Measurements from ENCODE around the gene VPS33B.
A peak's percentile ranks its signal among the peaks of the same experiment; 100 is the strongest.
"Not testable (repeated sequence)": the region's sequence is repeated elsewhere in the genome, so short reads cannot be mapped to it uniquely, and the experiment has no call there.

The VPS33B gene

DNA sequence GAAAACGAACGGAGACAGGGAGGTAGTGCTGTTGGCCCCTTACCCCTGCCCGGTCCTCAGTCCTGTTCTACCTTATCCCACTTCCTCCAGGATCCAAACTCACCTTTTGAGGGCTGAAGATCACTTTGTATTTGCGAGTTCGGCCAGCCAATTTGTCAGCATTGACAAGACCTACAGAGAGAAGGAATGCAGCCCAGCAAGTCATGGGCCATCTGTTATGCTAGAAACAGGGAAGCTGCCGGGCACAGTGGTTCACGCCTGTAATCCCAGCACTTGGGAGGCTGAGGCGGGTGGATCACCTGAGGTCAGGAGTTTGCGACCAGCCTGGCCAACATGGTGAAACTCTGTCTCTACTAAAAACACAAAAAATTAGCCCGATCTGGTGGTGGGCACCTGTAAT is 8.7 kb downstream of the VPS33B start:
- not testable (repeated sequence) for H3K4me1 Mint-ChIP-seq (ENCODE audit: low read depth); H3K27ac Mint-ChIP-seq; H3K27me3 Mint-ChIP-seq (ENCODE audit: low read depth); H3K9me3 Mint-ChIP-seq; H3K4me3 Mint-ChIP-seq; DNase-seq (ENCODE audit: low spot score)
- H3K36me3 Mint-ChIP-seq (ENCODE audit: low read depth) = peaks cover 25% of the 10 kb centered on the region

DNA sequence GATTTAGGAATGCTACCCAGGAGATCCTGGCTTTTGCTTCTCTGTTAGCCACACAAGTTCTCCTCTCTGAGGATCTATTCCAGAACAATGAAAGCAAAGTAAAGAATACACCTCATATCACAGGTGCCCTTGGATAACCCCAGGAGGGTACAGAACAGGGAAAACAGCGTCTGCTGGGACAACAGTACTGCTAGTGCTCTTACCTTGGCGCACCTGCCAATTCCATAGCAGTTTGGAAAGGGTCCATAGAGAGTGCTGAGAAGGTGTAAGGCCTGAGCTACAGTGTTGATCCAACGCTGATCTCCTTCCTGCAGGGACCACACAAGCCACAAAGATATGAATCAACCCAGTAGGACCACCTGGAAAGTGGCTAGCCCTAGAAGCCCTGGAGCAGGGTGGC is 15.1 kb downstream of the VPS33B start:
- peaks cover 30% of the 10 kb centered on the region for H3K36me3 Mint-ChIP-seq (ENCODE audit: low read depth)
- no peaks in the 10 kb centered on the region for H3K4me1 Mint-ChIP-seq (ENCODE audit: low read depth)
- no peak overlapping the region for H3K4me3 Mint-ChIP-seq
- H3K9me3 Mint-ChIP-seq = no peaks in the 10 kb centered on the region
- no peak overlapping the region for H3K27ac Mint-ChIP-seq
- DNase-seq (ENCODE audit: low spot score) = no peak
- H3K27me3 Mint-ChIP-seq (ENCODE audit: low read depth) = no peaks in the 10 kb centered on the region

DNA sequence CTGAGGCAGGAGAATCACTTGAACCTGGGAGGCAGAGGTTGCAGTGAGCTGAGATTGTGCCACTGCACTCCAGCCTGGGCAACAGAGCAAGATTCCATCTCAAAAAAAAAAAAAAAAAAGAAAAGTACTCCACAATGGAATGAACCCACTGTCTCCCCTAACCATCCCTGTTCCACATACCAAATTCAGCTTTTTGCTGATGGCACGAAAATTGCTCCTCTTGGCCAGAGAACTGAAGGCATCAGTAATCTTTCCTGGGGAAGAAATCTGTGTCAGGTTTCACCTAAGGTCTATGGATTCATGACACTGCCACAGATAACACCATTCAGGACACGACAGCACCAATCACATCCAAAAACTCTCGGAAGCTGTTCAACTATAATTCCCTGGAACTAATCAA is 21.2 kb downstream of the VPS33B start:
- Mint-ChIP-seq H3K27me3 (ENCODE audit: low read depth) (no peaks in the 10 kb centered on the region), H3K9me3 (no peaks in the 10 kb centered on the region), H3K4me1 (ENCODE audit: low read depth) (peaks cover under 1% of the 10 kb centered on the region), H3K4me3 (no peak overlapping the region), H3K36me3 (ENCODE audit: low read depth) (peaks cover 57% of the 10 kb centered on the region), H3K27ac (no peak overlapping the region)
- DNase-seq (ENCODE audit: low spot score) = no peak

DNA sequence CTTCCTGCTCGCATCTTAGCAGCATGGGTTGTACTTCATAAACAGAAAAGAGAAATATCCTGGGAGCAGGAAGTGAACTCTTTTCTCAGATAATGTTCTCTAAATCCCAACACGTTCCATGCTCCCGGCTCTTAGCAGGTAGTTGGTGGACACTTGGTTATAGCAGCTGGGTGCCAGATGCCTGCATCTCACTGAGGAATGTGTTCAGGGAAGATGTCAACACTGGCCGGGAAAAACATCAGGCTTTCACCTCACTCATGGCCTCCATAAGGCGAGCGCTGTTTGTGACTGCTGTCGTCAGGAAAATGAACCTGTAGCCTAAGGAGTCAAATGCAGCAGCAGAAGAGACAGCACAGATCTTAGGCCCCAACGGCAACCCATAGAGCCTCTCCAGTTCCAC is 23.7 kb downstream of the VPS33B start:
- H3K9me3 Mint-ChIP-seq = no peaks in the 10 kb centered on the region
- H3K4me1 Mint-ChIP-seq (ENCODE audit: low read depth) = peaks cover 9% of the 10 kb centered on the region
- no peak overlapping the region for H3K4me3 Mint-ChIP-seq
- peaks cover 51% of the 10 kb centered on the region for H3K36me3 Mint-ChIP-seq (ENCODE audit: low read depth)
- DNase-seq (ENCODE audit: low spot score) = no peak
- H3K27ac Mint-ChIP-seq = no peak overlapping the region
- H3K27me3 Mint-ChIP-seq (ENCODE audit: low read depth) = no peaks in the 10 kb centered on the region

DNA sequence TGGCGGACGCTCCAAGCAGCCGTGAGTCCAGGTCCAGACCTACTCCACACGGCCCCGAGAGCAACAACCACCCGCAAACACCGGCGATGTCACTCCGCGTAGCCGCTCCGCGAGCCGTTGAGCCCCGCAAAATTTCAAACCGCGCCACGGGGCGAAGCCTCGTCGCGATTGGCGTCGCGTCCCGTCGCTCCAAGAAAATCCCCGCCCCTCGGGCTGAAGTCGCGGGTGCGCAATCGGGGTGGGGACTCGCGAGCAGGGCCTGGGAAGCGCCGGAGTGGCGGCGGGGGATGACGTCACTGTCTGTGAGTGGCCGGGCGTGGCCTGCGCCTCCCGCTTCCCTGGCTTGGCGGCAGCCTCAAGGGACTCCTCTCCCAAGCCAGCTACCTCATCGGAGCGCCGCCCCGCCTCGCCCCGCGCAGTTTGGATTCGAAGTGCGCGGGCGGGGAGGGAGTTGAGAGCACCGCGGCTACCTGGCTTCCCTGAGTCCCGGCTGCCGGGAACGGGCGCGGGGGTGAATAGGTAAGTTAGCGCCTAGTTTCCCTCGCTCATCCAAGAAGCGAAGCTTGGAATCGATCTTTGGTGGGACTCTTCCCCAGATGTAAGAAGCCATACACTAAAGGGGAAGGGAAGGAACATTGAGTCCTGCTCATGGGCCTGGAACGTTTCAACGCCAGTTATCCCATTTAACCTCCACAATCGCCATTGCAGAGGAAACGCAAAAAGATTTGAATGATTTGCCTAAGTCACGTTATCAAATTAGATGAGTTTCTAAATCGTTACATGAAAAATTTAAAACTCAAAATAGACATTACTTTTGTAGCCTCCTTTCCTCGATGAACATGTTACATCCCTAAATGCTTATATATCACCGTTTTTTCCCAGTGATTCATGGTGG is 27.7 kb downstream of the VPS33B start, which contains the start of gene PRC1:
PRC1 (minus strand) TSS at position 119 of the 895 bp plus-strand sequence; CDS start at position 1, 118 bp downstream.
- H3K9me3 Mint-ChIP-seq = no peaks in the 10 kb centered on the region
- peaks cover 50% of the 10 kb centered on the region for H3K36me3 Mint-ChIP-seq (ENCODE audit: low read depth)
- DNase-seq (ENCODE audit: low spot score) = peak; percentile 99

DNA sequence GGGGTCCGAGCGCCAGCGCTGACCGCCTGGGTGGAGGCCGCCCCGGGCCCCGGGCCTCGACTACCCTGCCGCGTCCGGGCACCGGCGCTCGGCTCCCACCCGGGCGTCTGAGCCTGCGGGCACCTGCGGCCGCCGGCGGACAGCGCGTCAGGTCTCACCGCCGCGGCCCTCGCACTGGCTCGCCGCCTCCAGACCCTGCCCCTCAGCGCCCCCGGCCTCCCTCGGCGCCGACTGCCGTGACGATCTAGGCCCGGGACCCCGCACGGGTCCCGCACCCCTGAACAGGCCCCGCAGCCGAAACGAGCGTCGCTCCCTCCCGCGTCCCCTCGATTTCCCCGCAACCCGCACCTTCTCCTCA is 28.4 kb downstream of the VPS33B start:
- Mint-ChIP-seq H3K27ac (peak overlapping the region; percentile 100), H3K4me1 (ENCODE audit: low read depth) (peaks cover 33% of the 10 kb centered on the region)
- DNase-seq (ENCODE audit: low spot score) = no peak

More for the DNA sequence above, 27.7 kb downstream of the VPS33B start, which contains the start of gene PRC1:
- Mint-ChIP-seq H3K4me3 (peak within 1 kb of the TSS; percentile 100), H3K27ac (peak within 1 kb of the TSS; percentile 100), H3K27me3 (ENCODE audit: low read depth) (no peaks in the 10 kb centered on the region), H3K4me1 (ENCODE audit: low read depth) (peaks cover 31% of the 10 kb centered on the region)

DNA sequence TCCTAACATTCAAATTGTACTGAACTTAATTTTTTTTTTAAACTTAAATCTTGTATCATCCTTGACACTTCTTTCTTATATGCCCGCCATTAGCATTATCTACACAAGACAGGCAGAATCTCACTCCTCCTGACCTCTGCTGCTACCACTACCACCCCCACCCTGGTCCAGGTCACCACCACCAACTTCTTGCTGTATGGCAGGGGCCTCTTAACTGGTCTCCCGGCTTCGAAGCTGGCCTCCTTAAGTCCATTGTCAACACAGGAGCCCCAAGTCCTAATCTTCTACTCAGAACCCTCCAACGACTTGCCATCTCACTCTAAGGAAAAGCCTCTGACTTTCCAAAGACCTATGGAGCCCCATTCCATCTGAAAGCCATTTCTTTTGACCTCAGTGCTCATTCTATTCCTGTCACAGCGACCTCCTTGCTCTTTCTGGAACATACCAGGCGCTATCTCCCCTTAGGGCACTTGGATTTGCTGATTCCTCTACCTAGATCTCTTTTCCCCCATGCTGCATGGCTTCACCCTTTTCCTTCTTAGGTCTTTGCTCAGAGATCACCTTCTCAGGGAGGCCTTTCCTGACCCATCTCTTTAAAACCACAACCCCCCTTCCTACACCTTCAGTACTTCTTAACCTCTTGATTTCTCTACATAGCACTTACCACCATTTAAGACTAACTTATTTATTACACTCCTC is 30.7 kb downstream of the VPS33B start:
- H3K4me1 Mint-ChIP-seq (ENCODE audit: low read depth) = peaks cover 49% of the 10 kb centered on the region
- peaks cover 28% of the 10 kb centered on the region for H3K36me3 Mint-ChIP-seq (ENCODE audit: low read depth)
- peak overlapping the region; percentile 46 for H3K27ac Mint-ChIP-seq

More for the DNA sequence above, 28.4 kb downstream of the VPS33B start:
- Mint-ChIP-seq H3K4me3 (peak overlapping the region; percentile 100), H3K9me3 (no peaks in the 10 kb centered on the region), H3K27me3 (ENCODE audit: low read depth) (no peaks in the 10 kb centered on the region), H3K36me3 (ENCODE audit: low read depth) (peaks cover 46% of the 10 kb centered on the region)

DNA sequence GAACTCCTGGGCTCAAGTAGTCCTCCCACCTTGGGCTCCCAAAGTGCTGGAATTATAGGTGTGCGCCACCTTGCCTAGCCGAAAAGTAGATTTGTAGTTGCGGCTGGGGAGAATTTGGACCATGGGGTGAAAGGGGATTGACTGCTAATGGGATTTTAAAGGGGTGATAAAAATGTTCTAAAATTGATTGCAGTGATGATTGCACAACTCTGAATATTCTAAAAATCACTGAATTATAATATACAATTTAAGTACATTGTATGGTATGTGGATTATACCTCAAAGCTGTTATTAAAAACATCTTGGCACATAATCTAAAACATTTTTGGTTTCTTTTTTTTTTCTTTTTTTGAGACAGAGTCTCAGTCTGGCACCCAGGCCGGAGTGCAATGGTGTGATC is 31.9 kb downstream of the VPS33B start:
- H3K4me3 Mint-ChIP-seq = no peak overlapping the region
- DNase-seq (ENCODE audit: low spot score) = no peak
- H3K36me3 Mint-ChIP-seq (ENCODE audit: low read depth) = peaks cover 29% of the 10 kb centered on the region
- no peak overlapping the region for H3K27ac Mint-ChIP-seq
- H3K9me3 Mint-ChIP-seq = no peaks in the 10 kb centered on the region
- peaks cover 45% of the 10 kb centered on the region for H3K4me1 Mint-ChIP-seq (ENCODE audit: low read depth)
- H3K27me3 Mint-ChIP-seq (ENCODE audit: low read depth) = no peaks in the 10 kb centered on the region

More for the DNA sequence above, 30.7 kb downstream of the VPS33B start:
- Mint-ChIP-seq H3K9me3 (no peaks in the 10 kb centered on the region), H3K27me3 (ENCODE audit: low read depth) (no peaks in the 10 kb centered on the region), H3K4me3 (peak overlapping the region; percentile 38)
- no peak for DNase-seq (ENCODE audit: low spot score)

DNA sequence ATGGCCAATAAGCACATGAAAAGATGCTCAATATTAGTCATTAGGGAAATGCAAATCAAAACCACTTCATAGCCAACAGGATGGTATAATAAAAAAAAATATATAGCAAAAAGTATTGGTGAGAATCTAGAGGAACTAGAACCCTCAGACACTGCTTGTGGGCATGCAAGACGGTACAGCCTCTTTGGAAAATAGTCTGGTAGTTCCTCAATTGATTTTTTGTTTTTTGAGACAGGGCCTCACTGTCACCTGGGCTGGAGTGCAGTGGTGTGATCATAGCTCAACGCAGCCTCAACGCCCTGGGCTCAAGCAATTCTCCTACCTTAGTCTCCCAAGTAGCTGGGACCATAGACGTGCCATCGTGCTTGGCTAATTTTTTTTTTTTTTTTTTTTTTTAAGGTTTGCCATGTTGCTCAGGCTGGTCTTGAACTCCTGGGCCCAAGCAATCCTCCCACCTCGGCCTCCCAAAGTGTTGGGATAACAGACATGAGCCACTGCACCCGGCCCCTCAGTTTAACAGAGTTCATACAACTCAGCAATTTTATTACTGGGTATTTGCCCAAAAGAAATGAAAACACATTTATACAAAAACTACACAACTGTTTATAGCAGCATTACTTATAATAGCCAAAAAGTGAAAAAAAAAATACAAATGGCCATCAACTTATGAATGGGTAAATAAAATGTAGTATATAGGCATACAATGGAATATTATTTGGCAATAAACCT is 33.2 kb downstream of the VPS33B start:
- H3K27me3 Mint-ChIP-seq (ENCODE audit: low read depth) = no peaks in the 10 kb centered on the region
- peak overlapping the region; percentile 34 for H3K4me3 Mint-ChIP-seq
- peaks cover 45% of the 10 kb centered on the region for H3K4me1 Mint-ChIP-seq (ENCODE audit: low read depth)
- H3K27ac Mint-ChIP-seq = peak overlapping the region; percentile 79
- no peaks in the 10 kb centered on the region for H3K9me3 Mint-ChIP-seq
- DNase-seq (ENCODE audit: low spot score) = no peak
- H3K36me3 Mint-ChIP-seq (ENCODE audit: low read depth) = peaks cover 32% of the 10 kb centered on the region

DNA sequence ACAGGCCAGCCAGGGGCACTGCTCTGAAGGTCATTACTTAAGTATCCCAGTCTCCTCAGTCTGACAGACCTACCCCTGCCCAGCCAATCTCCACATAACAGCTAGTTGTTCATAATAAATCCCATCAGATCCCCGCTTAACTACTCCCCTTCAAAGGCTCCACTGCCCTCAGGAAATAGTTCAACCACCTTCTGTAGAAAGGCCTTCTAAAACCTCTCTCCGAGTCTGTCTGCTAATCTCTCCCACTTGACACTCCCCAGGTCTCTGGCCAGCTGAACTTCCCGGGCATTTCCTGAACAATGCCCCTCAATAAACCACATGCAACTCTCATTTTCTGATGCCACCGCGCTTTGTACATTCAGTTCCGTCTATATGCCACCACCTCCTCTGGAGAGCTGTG is 34.1 kb downstream of the VPS33B start:
- DNase-seq (ENCODE audit: low spot score) = no peak
- Mint-ChIP-seq H3K4me3 (peak overlapping the region; percentile 34), H3K27me3 (ENCODE audit: low read depth) (no peaks in the 10 kb centered on the region), H3K4me1 (ENCODE audit: low read depth) (peaks cover 47% of the 10 kb centered on the region), H3K27ac (peak overlapping the region; percentile 79), H3K9me3 (no peaks in the 10 kb centered on the region), H3K36me3 (ENCODE audit: low read depth) (peaks cover 34% of the 10 kb centered on the region)

DNA sequence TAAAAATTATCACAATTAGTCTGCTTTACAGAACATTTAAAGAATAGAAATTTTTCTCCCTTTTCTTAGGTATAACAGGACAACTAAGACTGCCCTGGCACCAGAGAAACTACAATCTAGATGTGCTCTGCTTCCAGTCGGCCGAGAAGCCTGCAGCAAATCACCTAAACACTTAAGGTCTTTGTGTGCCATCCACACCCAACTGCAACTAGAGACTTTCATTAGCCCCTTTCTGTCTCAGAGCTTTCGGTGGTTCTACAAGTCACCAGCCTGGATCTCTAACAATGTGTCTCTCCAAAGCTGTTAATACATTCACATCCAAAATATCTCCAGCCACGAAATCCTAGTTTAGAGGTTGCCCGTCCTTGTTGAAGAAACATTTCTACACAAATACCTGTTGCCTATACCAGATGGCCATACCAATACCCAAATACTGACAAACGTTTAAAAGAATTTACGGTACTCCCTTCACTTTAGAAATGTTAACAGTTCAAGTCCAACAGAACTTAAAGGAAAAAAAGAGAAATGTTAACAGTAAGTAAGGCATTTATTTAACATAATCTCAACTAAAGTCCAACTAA is 34.7 kb downstream of the VPS33B start:
- H3K4me3 Mint-ChIP-seq = peak overlapping the region; percentile 11
- H3K36me3 Mint-ChIP-seq (ENCODE audit: low read depth) = peaks cover 36% of the 10 kb centered on the region
- peaks cover 50% of the 10 kb centered on the region for H3K4me1 Mint-ChIP-seq (ENCODE audit: low read depth)
- no peaks in the 10 kb centered on the region for H3K9me3 Mint-ChIP-seq
- no peaks in the 10 kb centered on the region for H3K27me3 Mint-ChIP-seq (ENCODE audit: low read depth)
- peak overlapping the region; percentile 58 for H3K27ac Mint-ChIP-seq
- no peak for DNase-seq (ENCODE audit: low spot score)

DNA sequence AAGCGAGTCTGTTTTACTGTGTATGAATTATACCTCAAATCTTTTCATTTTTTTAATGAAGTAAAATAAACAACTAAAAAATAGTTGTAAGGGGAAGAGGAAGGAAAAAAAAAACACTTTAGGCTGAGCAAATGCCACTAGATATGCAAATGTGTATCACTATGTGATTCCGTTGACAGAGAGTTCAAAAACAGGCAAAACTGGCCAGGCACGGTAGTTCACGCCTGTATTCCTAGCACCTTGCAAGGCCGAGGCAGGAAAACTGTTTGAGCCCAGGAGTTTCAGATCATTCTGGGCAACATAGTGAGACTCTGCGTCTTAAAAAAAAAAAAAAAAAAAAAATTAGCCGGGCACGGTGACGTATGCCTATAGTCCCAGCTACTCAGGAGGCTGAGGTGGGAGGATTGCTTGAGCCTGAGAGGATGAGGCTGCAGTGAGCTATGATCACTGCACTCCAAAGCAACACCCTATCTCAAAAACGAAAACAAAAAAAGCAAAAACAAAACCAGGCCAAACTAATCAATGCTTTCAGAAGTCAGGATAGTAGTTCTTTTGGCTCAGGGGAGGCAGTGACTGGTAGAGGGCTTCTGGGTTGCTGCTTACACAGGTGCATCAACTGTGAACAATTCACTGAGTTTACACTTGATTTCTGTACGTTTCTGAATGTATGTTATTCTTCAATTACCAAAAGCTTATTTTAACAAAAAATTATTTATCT is 35.4 kb downstream of the VPS33B start:
- Mint-ChIP-seq H3K27ac (peak overlapping the region; percentile 78), H3K4me1 (ENCODE audit: low read depth) (peaks cover 49% of the 10 kb centered on the region), H3K36me3 (ENCODE audit: low read depth) (peaks cover 37% of the 10 kb centered on the region), H3K4me3 (no peak overlapping the region), H3K27me3 (ENCODE audit: low read depth) (no peaks in the 10 kb centered on the region), H3K9me3 (no peaks in the 10 kb centered on the region)
- DNase-seq (ENCODE audit: low spot score) = no peak

DNA sequence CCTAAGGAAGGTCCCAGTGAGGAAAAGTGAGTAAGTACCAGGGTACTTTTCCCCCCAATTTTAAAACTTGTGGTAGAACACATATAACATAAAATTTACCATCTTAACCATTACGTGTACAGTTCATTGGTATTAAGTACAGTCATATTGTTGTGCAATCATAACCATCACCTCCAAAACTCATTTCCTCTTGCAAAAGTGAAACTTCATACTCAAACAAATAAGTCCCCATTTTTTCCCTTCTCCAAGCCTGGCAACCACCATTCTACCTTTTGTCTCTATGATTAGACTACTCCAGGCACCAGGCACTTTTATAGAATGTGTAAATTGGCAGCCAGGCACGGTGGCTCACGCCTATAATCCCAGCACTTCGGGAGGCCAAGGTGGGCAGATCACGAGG is 40.3 kb downstream of the VPS33B start:
- Mint-ChIP-seq H3K27ac (peak overlapping the region; percentile 39), H3K4me1 (ENCODE audit: low read depth) (peaks cover 26% of the 10 kb centered on the region), H3K9me3 (no peaks in the 10 kb centered on the region), H3K27me3 (ENCODE audit: low read depth) (no peaks in the 10 kb centered on the region), H3K36me3 (ENCODE audit: low read depth) (peaks cover 67% of the 10 kb centered on the region), H3K4me3 (no peak overlapping the region)
- no peak for DNase-seq (ENCODE audit: low spot score)

Data from T-helper 2 cell treated with Interferon-gamma antibody and Interleukin-4, amounts not matched to agents 5 μg/mL and 100 μg/mL, for 36 hours (primary cell).